Transverse colon (tissue), 4 donors: ENCODE results near the gene RHBDL2.

ENCODE experiments used
- CTCF ChIP-seq, 5 experiments: fragments of 200-600 bp in 3 of 5; fragments of 450-650 bp in 2 of 5; sonication (generic) in 3 of 5; IDR thresholded peaks; 1 replicate in 2 of 5; 2 replicates in 3 of 5; pipeline ENCODE4 v1.5.1; 2016 to 2017; ENCODE audit warnings: antibody characterized with exemption in 5 of 5, inconsistent platforms in 3 of 5, mild to moderate bottlenecking in 2 of 5, moderate library complexity in 1 of 5
- EP300 ChIP-seq: sonication (generic); formaldehyde crosslinking; IDR thresholded peaks from one replicate; pipeline ENCODE4 v1.6.1; 2017; ENCODE audit warnings: antibody characterized with exemption, low read depth
- POLR2A ChIP-seq: fragments of 450-650 bp; IDR thresholded peaks from one replicate; pipeline ENCODE4 v1.6.1; 2016; ENCODE audit warnings: antibody characterized with exemption, mild to moderate bottlenecking, moderate library complexity
- POLR2AphosphoS5 ChIP-seq, 3 donors: sonication (generic); formaldehyde crosslinking; IDR thresholded peaks; one replicate each; pipeline ENCODE4 v1.6.1; 2016; ENCODE audit warnings: antibody characterized with exemption in 3 of 3

GRCh38 chr1:38942664-38943428 lies 1.2 kb upstream of the RHBDL2 start:
- TF ChIP-seq CTCF (IDR thresholded peaks at IDR 0.05): no peak
- TF ChIP-seq POLR2AphosphoS5 (IDR thresholded peaks at IDR 0.05): no peak
- TF ChIP-seq POLR2A: no peak
- TF ChIP-seq EP300: no peak
